Hematopoietic multipotent progenitor cell treated with erythropoietin and hydrocortisone succinate and interleukin-3 and kit ligand, for 17 days (in vitro differentiated cells): ENCODE measurements around the gene FGD6.
A peak's percentile ranks its signal among the peaks of the same experiment; 100 is the strongest.

Experiments
- DNase-seq: peaks from one replicate; pipeline ENCODE4 v3.0.0-alpha.2; 2015; ENCODE audit warnings: low spot score

Gene FGD6

GRCh38 chr12:95083938-95084337, 133.3 kb downstream of the FGD6 start:
- DNase-seq: no peak

- no peak for DNase-seq
Observed at GRCh38 chr12:95083471-95083870, 133.8 kb downstream of the FGD6 start.

DNA sequence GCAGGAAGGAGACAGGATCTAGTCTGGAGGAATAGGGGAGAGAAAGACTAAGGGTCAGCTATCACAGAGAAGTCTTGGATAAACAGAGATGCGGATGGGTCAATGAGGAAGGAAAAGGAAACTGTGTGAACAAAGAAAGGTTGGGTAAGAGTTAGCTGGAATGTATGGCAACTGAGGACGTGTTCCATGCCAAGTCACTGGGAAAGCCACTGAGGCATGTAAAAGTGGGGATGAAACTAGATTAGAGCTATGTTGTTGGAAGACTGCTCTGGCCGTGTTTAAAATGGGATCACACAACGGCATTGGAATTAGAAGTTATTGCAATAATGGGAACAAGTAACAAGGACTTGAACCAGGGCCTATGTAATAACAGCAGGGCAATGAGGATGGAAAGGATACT, 139.9 kb downstream of the FGD6 start:
- DNase-seq: no peak

- no peak for DNase-seq
Observed at GRCh38 chr12:95074766-95075165, 142.5 kb downstream of the FGD6 start.

- no peak for DNase-seq
Observed at GRCh38 chr12:95073698-95074520, 143.4 kb downstream of the FGD6 start.

DNA sequence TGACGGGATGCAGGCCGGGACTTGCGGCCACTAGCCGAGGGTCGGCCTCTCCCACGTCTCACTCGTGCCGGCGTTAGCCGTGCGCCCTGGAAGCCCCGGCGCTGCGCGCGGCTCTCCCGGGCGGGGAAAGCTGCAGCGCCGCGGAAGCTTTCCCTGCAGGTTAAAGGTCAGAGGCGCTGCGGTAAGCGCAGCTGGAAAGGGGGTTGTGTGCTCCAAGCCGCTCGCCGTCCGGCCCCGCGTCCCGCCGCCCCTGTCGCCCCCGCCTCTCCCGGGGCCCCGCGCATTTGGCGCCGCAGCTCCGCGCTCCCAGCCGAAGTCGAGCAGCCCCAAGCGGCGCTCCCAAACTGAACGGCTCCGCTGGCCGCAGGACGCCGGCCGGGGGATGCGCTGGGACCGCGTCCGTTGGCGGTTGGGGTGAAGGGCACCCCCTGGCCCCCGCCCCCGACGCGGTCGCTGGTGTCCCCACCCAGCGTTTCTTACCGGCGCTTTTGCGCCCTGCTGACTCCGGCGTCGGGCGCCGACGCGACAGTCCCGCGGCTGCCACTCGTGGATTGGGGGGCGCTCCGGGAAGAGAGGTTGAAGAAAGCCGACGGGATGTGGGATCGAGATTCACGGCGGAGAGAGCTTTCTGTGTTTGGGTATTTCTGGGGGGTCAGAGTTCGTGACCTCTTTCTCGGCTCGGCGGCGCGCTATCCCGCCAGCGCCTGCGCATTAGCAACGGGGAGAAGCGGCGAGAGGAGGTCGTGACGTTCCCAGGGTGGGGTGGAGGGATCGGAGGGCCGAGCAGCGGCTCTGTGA, 144.2 kb downstream of the FGD6 start, which contains the start of gene NR2C1:
TSS of gene NR2C1 (minus strand) at position 719 of the 798 bp plus-strand sequence. CDS start 6,234 bp downstream, outside the sequence.
- DNase-seq: peak; percentile 87

DNA sequence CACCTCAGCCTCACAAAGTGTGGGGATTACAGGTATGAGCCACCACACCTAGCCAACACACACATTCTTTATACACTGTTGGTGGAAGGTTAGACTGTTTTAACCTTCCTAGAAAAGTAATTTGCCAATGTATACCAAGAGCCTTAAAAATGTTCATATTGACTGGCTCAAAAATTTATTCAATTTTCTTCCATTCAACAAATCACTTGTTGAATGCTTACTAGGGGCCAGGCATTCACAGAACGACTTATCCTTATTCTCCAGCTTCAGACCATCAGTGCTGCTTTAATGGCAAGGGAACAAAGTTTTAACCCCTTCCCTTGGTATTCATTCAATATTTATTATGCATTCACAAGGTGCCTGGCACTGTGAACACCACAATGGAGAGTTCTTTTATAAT, 146.9 kb downstream of the FGD6 start:
- DNase-seq: no peak

- no peak for DNase-seq
Observed at GRCh38 chr12:95066091-95066855, 151.0 kb downstream of the FGD6 start.

DNA sequence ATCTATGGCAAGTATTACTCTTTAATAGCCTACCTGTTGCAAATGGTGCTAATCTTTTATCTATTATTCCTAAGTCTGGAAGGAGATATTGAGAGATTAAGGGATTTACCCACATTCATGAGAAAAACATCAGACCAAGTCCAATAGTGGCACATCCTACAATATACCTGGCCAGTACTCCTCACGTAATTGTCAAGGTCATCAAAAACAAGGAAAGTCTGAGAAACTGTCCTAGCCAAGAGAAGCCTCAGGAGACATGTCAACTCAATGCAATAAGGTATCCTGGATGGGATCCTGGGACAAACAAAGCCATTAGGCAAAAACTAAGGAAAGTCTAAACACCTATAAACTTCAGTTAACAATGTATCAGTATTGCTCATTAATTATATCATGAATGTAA, 156.3 kb downstream of the FGD6 start:
- no peak for DNase-seq

DNA sequence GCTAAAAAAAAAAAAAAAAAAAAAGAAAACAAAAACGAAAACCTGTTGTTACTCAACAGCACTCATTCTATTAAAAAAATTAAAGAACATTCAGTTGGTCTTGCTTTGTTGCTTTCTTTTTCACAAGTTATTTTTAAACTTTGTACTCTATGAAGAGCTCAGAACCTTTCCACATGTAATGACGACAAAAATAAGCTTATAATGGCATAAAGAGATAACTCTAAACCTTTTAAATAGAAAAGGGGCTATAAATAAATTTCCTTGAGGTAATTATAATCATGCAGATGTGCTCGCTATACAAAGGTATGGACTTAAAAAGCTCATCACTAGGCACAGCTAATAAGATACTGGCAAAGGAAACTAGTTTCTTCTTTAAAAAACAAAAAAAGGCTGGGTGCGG, 157.3 kb downstream of the FGD6 start:
- DNase-seq: no peak

DNA sequence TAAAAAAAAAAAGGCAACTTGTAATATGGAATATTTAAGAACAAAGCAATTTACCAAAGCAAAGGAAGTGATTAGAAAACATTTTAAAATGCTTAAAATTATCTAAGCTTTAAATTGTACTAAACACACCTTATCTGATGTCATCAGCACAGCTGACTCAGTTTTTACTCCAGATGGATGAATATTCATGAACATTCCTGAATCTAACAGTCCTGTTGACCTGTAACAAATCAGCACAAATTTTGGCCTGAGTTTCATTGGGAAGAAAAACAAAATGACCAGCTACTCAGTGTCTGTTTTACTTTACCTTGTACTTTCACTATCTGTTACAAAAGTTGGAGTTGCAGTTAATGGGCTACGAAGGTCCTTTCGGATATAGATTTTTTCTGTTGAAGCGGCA, 159.8 kb downstream of the FGD6 start:
- DNase-seq: no peak

- DNase-seq: no peak
Observed at GRCh38 chr12:95055057-95055456, 162.2 kb downstream of the FGD6 start.

GRCh38 chr12:95054206-95054605, 163.1 kb downstream of the FGD6 start:
- no peak for DNase-seq

- no peak for DNase-seq
Observed at GRCh38 chr12:95051241-95051640, 166.0 kb downstream of the FGD6 start.

GRCh38 chr12:95037906-95038305, 179.4 kb downstream of the FGD6 start:
- no peak for DNase-seq

DNA sequence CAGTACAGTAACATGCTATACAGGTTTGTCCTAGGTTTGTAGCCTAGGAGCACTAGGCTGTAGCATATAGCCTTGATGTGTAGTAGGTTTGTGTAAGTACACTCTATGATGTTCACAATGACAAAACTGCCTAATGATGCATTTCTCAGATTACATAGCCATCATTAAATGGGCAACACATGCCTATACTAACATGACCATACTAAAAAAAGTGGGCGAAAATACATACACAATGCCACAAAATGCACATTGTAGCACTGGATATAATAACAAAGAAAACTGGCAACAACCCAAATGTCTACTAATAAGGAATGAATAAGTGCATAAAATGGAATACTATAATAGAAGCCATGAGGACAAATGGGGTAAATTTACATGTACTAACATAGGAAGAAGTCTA, 182.5 kb downstream of the FGD6 start:
- no peak for DNase-seq
